Measurements from ENCODE around the gene SCN8A.

The SCN8A gene

DNA sequence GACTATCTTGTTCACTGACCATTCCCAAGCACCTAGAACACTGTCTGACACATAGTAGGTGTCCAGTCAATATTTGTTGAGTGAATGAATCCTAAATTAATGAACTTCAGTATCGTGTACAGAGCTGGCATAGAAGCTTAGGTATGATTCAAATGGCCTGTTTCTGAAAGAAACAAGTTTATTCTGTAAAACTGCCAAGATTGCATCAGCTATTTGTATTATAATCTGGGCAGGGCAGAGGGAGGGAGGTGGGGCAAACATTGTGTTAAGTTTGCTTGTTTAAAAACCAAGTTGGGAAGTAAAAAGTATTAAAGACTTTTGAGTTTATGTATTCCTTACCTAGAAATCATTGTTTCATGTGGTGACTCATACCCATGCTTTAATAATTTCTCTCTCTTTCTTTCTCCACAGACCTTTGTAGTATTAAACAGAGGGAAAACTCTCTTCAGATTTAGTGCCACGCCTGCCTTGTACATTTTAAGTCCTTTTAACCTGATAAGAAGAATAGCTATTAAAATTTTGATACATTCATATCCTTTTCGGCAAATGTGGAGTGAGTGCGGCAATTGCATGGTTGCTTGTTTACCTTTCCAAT lies 92.8 kb downstream of the SCN8A start:
- Histone ChIP-seq H3K36me3 (ENCODE audit: insufficient read depth) (no peaks in the 10 kb centered on the region), H3K4me3 (IDR thresholded peaks at IDR 0.05; ENCODE audit: insufficient read depth, low read depth, low read length) (no peak overlapping the region), H3K9ac (no peak overlapping the region), H4K20me1 (ENCODE audit: insufficient read depth) (no peaks in the 10 kb centered on the region), H3K4me2 (no peak overlapping the region), H3K27ac (no peak overlapping the region), H2AFZ (ENCODE audit: low read depth) (no peak overlapping the region), H3K79me2 (ENCODE audit: insufficient read depth, low read depth) (no peaks in the 10 kb centered on the region), H3K27me3 (ENCODE audit: insufficient read depth, low read depth) (no peaks in the 10 kb centered on the region), H3K4me1 (ENCODE audit: low read depth, poor library complexity, severe bottlenecking) (peaks cover 4% of the 10 kb centered on the region)
- TF ChIP-seq, protein P1, sequence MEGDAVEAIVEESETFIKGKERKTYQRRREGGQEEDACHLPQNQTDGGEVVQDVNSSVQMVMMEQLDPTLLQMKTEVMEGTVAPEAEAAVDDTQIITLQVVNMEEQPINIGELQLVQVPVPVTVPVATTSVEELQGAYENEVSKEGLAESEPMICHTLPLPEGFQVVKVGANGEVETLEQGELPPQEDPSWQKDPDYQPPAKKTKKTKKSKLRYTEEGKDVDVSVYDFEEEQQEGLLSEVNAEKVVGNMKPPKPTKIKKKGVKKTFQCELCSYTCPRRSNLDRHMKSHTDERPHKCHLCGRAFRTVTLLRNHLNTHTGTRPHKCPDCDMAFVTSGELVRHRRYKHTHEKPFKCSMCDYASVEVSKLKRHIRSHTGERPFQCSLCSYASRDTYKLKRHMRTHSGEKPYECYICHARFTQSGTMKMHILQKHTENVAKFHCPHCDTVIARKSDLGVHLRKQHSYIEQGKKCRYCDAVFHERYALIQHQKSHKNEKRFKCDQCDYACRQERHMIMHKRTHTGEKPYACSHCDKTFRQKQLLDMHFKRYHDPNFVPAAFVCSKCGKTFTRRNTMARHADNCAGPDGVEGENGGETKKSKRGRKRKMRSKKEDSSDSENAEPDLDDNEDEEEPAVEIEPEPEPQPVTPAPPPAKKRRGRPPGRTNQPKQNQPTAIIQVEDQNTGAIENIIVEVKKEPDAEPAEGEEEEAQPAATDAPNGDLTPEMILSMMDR (conservative IDR thresholded peaks at IDR 0.05; ENCODE audit: low read depth, low read length), result no peak

DNA sequence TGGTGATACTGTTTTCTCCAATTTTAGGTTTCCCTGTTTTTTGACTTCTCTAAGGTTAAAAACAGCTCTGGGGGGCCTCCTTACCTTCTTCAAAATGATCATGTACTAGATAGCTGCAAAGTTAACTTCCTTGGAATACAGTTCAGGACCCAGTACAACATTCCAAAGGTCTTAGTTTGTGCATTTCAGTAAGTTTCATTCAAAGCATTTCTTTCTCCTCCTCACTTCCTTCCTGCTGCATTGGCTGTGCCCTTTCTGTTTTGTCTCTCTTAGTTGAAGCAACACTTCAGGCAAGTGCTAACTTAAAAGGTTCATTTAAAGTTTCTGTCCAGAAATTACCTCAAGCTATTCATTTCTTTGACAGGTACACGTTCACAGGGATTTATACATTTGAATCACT lies 95.7 kb downstream of the SCN8A start:
- Histone ChIP-seq H3K9ac (no peak overlapping the region), H3K36me3 (ENCODE audit: insufficient read depth) (no peaks in the 10 kb centered on the region)

DNA sequence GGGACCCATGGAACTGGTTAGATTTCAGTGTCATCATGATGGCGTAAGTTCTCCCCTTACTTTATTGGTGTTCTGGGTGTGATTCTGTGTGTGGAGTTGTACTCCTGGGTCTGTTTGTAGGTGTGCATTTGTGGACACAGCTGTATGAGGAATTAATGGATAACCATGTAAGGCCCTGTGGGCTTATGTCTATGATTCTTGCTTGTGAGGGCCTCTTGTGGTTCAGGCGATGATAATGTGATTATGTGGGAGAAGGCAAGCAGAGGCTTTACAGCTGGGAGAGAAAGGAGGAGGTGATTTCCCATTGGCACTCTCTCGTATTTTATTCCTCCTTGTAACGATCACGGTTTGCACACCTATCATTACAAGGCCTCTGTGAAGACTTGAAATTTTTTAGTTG lies 96.1 kb downstream of the SCN8A start:
- Histone ChIP-seq H4K20me1 (ENCODE audit: insufficient read depth) (no peaks in the 10 kb centered on the region), H3K79me2 (ENCODE audit: insufficient read depth, low read depth) (no peaks in the 10 kb centered on the region), H3K4me3 (IDR thresholded peaks at IDR 0.05; ENCODE audit: insufficient read depth, low read depth, low read length) (no peak overlapping the region), H2AFZ (ENCODE audit: low read depth) (no peak overlapping the region), H3K4me2 (no peak overlapping the region), H3K27me3 (ENCODE audit: insufficient read depth, low read depth) (no peaks in the 10 kb centered on the region), H3K36me3 (ENCODE audit: insufficient read depth) (no peaks in the 10 kb centered on the region), H3K9ac (no peak overlapping the region), H3K4me1 (ENCODE audit: low read depth, poor library complexity, severe bottlenecking) (peaks cover 4% of the 10 kb centered on the region), H3K27ac (no peak overlapping the region)
- TF ChIP-seq, protein P1 (conservative IDR thresholded peaks at IDR 0.05; ENCODE audit: low read depth, low read length), result no peak

More for the DNA sequence above, 95.7 kb downstream of the SCN8A start:
- H3K79me2 ChIP-seq (ENCODE audit: insufficient read depth, low read depth), result no peaks in the 10 kb centered on the region
- H4K20me1 ChIP-seq (ENCODE audit: insufficient read depth), result no peaks in the 10 kb centered on the region
- H3K4me3 ChIP-seq (IDR thresholded peaks at IDR 0.05; ENCODE audit: insufficient read depth, low read depth, low read length), result no peak overlapping the region
- no peak overlapping the region for H3K4me2 ChIP-seq
- H3K27ac ChIP-seq, result no peak overlapping the region
- H3K27me3 ChIP-seq (ENCODE audit: insufficient read depth, low read depth), result no peaks in the 10 kb centered on the region
- H3K4me1 ChIP-seq (ENCODE audit: low read depth, poor library complexity, severe bottlenecking), result peaks cover 4% of the 10 kb centered on the region
- H2AFZ ChIP-seq (ENCODE audit: low read depth), result no peak overlapping the region
- TF ChIP-seq, protein P1 (conservative IDR thresholded peaks at IDR 0.05; ENCODE audit: low read depth, low read length), result no peak

DNA sequence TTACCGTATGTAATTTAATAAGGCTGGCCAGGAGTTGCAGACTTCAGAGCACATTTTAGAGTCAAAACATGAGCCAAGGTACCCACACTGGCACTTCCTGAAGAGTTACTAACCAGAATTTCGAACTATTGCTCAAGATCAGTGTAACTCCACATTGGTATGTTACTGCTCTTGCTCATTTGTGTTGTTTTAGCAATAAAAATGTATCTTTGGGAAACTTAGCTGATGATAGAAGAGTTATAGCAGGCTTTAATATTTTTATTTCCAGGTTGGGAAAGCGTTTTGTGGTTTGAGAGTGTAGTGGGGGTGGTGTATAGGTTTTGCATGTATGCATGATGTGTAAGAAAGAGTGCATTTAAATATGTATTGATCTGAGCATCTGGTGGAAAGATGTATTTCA lies 96.6 kb downstream of the SCN8A start:
- Histone ChIP-seq H3K4me2 (no peak overlapping the region), H3K9ac (no peak overlapping the region)
- TF ChIP-seq, protein P1 (conservative IDR thresholded peaks at IDR 0.05; ENCODE audit: low read depth, low read length), result no peak

More for the DNA sequence above, 96.6 kb downstream of the SCN8A start:
- Histone ChIP-seq H2AFZ (ENCODE audit: low read depth) (no peak overlapping the region), H3K27me3 (ENCODE audit: insufficient read depth, low read depth) (no peaks in the 10 kb centered on the region), H3K27ac (no peak overlapping the region), H3K4me1 (ENCODE audit: low read depth, poor library complexity, severe bottlenecking) (peaks cover 4% of the 10 kb centered on the region), H3K36me3 (ENCODE audit: insufficient read depth) (no peaks in the 10 kb centered on the region), H4K20me1 (ENCODE audit: insufficient read depth) (no peaks in the 10 kb centered on the region), H3K79me2 (ENCODE audit: insufficient read depth, low read depth) (no peaks in the 10 kb centered on the region), H3K4me3 (IDR thresholded peaks at IDR 0.05; ENCODE audit: insufficient read depth, low read depth, low read length) (no peak overlapping the region)
